PFSK-1 (cell line): Measurements from ENCODE around the gene SMYD1.

Source experiments
- POLR2AphosphoS5 ChIP-seq: IDR thresholded peaks from 2 replicates; pipeline ENCODE4 v1.6.1; 2012; ENCODE audit warnings: low read depth, mild to moderate bottlenecking, control low read depth, low read length, moderate library complexity
- SIN3A ChIP-seq: IDR thresholded peaks from 2 replicates; pipeline ENCODE4 v1.6.1; 2012; ENCODE audit warnings: mild to moderate bottlenecking, low read length, moderate library complexity, borderline replicate concordance; ENCODE audit not compliant: insufficient read depth
- TAF1 ChIP-seq: IDR thresholded peaks from 2 replicates; pipeline ENCODE4 v1.6.1; 2012; ENCODE audit warnings: low read length, control low read depth, borderline replicate concordance; ENCODE audit not compliant: insufficient read depth
- TF ChIP-seq, protein P1 (sequence below), 2 experiments: IDR thresholded peaks; 2 replicates each; pipeline versions ENCODE4 v1.6.1 to v1.8.0; 2011 to 2012; ENCODE audit warnings: low read depth in 2 of 2, low read length in 2 of 2, control low read depth in 1 of 2, inconsistent platforms in 1 of 2, mild to moderate bottlenecking in 1 of 2, moderate library complexity in 1 of 2; ENCODE audit not compliant: insufficient read depth in 1 of 2

DNA sequence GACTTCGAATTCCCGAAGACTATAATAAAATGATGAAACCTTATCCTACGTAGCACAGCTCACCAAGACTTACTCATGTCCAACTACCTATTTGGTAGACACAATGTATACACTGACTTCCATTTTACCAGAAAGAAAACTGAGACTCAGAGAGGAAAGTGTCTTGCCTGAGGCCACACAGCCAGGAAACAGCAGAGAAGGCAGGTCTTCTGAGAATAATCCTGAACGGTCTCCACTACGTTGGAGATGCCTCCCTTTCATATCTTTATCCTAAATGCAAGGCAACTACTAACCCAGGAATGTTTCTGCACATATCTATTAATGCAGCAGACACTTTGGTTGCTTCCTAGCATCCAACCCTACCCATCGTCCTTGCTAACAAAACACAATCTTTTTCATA is 72.2 kb downstream of the SMYD1 start:
- TF ChIP-seq POLR2AphosphoS5: no peak
- TF ChIP-seq, protein P1, sequence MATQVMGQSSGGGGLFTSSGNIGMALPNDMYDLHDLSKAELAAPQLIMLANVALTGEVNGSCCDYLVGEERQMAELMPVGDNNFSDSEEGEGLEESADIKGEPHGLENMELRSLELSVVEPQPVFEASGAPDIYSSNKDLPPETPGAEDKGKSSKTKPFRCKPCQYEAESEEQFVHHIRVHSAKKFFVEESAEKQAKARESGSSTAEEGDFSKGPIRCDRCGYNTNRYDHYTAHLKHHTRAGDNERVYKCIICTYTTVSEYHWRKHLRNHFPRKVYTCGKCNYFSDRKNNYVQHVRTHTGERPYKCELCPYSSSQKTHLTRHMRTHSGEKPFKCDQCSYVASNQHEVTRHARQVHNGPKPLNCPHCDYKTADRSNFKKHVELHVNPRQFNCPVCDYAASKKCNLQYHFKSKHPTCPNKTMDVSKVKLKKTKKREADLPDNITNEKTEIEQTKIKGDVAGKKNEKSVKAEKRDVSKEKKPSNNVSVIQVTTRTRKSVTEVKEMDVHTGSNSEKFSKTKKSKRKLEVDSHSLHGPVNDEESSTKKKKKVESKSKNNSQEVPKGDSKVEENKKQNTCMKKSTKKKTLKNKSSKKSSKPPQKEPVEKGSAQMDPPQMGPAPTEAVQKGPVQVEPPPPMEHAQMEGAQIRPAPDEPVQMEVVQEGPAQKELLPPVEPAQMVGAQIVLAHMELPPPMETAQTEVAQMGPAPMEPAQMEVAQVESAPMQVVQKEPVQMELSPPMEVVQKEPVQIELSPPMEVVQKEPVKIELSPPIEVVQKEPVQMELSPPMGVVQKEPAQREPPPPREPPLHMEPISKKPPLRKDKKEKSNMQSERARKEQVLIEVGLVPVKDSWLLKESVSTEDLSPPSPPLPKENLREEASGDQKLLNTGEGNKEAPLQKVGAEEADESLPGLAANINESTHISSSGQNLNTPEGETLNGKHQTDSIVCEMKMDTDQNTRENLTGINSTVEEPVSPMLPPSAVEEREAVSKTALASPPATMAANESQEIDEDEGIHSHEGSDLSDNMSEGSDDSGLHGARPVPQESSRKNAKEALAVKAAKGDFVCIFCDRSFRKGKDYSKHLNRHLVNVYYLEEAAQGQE (IDR thresholded peaks at IDR 0.05; ENCODE audit: insufficient read depth in 1 of 2, low read depth in 2 of 2, low read length in 2 of 2): no peak
- no peak for TF ChIP-seq TAF1
- no peak for TF ChIP-seq SIN3A
